NOMO-1 treated with DMSO at 0.1 percent for 48 hours (cell line): ENCODE results near the gene TSHZ3.
A peak's percentile ranks its signal among the peaks of the same experiment; 100 is the strongest.

ENCODE experiments used
- DNase-seq: peaks from one replicate; lab custom pipeline; 2025; ENCODE audit not compliant: unreplicated experiment; lab: John Stamatoyannopoulos, UW

The TSHZ3 gene

GRCh38 chr19:31235806-31236205 is 113.4 kb downstream of the TSHZ3 start:
- no peak for DNase-seq

GRCh38 chr19:31233295-31233800 is 115.9 kb downstream of the TSHZ3 start:
- no peak for DNase-seq

- peak; percentile 42 for DNase-seq
These were observed 116.4 kb downstream of the TSHZ3 start for GRCh38 chr19:31232871-31233270.

- DNase-seq, result no peak
These were observed 117.1 kb downstream of the TSHZ3 start for GRCh38 chr19:31232180-31232579.

- no peak for DNase-seq
These were observed 118.0 kb downstream of the TSHZ3 start for GRCh38 chr19:31231237-31231636.

- DNase-seq, result no peak
These were observed 122.9 kb downstream of the TSHZ3 start for GRCh38 chr19:31226151-31226935.
